ENCODE measurements around the gene ZPBP.
"Not testable (repeated sequence)": the region's sequence is repeated elsewhere in the genome, so short reads cannot be mapped to it uniquely, and the experiment has no call there.

ZPBP gene, protein sequence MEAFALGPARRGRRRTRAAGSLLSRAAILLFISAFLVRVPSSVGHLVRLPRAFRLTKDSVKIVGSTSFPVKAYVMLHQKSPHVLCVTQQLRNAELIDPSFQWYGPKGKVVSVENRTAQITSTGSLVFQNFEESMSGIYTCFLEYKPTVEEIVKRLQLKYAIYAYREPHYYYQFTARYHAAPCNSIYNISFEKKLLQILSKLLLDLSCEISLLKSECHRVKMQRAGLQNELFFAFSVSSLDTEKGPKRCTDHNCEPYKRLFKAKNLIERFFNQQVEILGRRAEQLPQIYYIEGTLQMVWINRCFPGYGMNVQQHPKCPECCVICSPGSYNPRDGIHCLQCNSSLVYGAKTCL

DNA sequence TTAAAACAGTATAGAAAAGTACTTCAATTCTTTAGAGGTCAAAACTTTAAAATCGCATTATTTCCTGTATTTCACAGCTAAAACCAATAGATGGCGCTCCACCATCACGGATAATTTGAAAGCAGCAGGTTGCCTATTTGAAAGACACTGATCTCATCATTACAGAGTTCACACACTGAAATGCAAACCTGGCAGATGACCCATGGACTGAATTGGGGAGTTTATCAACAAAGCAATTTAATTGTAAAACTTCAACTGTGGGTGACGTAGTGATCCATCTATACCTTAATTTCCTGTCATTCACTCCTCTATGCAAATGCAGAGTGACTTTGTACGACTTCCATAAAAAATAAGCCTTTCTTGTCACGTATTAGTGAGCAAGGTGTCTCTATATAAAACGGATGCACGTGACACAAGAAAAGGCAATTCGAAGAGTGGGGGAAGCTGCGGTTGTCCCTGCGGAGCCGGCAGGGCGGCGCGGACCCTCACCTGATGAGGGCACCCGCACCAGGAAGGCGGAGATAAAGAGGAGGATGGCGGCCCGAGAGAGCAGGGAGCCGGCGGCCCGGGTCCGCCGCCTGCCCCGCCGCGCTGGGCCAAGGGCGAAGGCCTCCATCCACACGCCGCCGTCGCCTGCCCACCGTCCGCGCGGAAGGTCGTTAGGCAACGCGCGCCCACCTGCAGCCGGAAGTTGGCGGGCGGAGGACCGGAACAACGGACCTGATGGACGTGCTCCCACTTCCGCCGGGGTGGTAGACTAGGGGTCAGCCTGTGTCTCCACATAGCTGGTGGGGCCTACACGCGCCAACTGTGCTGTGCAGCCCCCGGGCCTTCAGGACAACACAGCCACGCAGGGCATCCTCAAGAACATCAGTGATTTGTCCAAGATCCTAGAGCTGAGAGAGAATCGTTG is at the start of gene ZPBP:
TSS of gene ZPBP (minus strand) at position 668 of the 913 bp plus-strand sequence. CDS start at position 616, 52 bp downstream.
- DNase-seq = no peak

DNA sequence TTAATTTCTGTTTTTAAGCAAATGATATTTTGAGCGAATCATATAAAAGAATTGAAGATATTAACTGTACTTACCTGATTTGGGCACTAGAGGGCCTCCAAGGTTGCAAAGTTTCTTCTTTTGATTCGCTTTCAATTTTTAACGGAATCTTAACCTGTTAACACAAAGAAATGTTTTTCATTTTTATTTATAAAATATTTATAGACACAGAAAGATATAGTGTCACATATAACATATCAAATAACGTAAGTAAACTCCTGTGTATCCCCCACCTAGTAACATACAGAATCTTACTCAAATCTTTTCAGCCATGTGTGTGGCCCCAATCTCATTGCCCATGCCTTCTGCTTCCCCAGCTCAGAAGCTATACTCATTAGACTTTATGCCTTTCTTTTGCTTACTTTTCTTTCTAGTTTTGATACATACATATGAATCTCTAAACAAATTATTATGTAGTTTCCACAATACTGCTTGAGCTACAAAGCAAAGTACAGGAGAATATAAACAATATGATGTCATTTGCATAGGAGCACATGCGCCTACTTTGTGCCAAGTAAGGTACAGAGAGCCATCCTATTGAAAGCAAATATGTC is 49.5 kb upstream of the ZPBP start:
- DNase-seq = no peak

DNA sequence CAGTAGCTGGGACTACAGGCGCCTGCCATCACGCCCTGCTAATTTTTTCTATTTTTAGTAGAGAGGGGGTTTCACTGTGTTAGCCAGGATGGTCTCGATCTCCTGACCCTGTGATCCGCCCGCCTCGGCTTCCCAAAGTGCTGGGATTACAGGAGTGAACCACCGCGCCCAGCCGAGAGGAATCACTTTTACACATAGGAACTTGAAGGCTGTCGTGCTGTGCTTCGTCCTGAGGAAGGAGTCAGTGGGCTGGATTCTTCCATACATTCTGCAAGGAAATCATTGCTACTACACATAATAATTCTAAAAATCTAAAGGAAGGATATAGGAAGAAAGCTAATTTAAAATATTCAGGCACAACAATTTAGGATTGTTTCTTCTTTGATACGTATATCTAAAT is 48.8 kb upstream of the ZPBP start:
- DNase-seq = no peak

DNA sequence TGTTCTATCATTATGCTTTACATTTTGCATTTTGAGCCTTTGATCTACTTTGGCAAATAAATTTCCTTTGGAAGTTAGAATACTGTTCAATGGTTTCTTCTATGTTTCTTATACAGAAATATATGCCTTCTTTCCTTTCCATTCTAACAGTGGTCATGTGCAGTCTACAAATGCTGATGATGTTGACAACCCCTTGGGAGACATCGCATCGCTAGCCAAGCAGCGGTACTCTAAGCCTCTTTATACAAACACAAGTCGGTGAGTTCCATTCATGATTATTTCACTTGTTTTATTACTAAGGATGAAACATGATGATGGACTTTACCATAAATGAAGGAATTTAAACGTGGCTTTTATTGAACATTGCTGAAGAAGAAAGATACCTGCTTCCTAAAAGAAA is 48.1 kb upstream of the ZPBP start:
- DNase-seq = no peak

DNA sequence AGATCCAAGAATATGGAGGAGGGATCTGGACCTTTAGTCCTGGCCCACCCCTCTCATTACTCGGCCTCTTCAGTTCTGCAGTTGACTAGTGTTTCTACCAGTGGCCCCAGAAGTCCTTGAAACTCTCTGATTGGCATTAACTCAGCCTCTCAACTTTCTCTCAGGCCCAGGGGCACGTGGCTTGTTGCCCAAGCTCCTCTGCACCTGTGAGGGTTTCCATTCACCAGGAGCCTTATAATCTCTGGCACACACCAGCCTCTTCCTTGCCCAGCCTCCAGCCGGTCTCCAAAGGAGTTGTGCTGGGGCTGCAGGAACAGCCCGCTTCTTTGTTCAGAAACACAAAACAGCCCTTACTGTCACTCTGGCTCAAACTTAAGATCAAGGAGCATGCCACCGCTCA is 47.6 kb upstream of the ZPBP start:
- DNase-seq = no peak

DNA sequence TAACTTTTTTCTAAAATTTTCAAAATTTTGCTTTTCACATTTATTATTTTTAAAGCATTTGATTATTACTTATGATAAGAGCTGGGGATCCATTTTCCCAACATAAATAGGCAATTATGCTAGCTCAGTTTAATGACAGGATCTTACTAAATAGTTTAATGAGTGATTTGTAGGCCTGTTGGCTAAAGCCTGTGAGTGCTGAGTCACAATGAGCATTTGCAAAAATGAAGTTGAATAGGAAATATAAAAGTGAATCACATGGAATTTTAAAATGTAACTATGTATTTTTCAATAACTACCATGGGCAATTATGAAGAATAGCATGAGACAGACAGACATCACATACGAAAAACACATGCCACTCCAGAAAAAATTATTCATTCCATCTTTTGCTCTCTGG is 45.1 kb upstream of the ZPBP start:
- no peak for DNase-seq

DNA sequence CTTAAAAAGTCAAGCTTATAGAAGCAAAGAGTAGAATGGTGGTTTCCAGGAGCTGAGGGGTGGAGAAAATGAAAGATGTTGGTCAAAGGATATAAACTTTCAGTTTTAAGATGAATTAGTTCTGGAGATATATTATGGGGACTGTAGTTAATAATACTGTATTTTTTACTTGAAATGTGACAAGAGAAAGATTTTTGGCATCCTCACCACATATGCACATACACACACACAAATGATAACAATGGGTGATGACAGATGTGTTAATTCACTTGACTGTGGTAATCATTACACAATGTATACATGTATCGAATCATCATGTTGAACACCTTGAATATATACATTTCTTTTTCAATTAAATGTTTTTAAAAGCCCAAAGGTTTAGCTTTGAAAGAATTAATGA is 32.7 kb upstream of the ZPBP start:
- DNase-seq = no peak

DNA sequence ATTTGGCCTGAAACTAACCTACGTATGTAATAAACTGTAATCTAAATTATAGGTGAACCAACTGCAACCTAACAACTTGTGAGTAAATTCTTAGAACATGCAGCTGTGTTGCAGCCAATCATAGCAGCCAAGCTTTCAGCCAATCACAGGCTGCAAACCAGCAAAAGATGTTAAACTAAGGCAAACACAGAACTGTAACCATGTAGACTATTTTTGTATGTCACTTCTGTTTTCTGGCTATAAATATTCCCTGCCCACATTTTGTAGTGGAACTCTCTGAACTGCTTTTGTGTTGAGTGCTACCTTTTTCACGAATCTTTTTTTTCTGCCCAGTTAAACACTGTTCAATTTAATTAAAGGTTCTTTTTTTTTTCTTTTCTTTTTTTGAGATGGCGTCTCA is 28.2 kb upstream of the ZPBP start:
- DNase-seq = no peak

DNA sequence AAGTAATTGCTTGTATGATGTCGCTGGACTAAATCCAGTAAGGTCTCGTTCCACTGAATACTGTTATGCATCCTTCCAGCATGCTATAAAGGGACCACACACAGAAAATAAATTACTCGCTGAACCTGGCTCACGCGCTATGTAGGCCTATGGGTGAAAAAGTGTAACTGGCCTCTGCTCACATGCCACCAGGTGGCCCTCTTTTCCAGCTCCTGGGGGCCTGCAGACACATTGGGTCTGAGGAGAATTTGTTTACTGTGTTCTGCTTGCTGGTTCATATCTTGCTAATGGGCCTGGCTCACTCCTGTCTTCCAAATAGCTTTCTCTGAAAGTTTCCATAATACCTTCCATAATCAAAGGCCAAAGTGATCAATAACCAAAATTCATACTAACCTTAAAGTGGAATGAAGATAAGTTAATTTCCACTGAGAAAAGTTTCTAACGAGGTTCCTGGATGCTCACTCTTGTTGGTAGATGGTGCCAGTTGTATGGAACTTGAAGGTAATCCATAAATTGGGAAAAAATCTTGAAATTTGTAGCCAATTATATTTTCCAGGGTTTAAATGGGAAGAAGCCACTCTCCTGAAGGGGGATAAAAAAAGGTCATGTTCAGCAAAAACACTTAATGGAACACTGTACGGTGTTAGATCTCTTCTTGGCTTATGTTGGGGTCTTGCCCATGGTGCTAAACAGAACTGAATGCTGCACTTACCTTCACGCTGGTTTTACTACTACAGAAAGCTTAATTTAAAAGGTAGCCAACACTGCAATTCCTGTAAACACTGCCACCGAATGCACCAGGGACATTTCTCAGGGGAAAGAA is 27.0 kb upstream of the ZPBP start:
- DNase-seq = no peak

DNA sequence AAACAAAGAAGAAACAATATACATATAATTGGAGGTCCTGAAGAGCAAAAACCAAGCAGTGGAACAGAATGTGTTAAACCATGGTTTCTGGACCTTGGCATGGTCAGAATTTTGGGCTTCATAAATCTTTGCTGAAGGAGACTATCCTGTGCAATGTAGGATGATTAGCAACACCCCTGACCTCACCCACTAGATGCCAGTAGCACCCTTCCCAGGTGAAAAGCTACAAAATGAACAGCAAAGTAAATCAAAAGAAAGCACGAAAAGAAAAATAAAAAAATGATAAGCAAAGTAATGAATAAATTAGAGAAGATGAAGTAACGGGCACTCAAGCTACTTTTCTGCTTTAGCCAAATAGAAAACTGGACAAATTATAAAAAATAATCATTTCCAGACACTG is 19.2 kb upstream of the ZPBP start:
- DNase-seq = no peak

DNA sequence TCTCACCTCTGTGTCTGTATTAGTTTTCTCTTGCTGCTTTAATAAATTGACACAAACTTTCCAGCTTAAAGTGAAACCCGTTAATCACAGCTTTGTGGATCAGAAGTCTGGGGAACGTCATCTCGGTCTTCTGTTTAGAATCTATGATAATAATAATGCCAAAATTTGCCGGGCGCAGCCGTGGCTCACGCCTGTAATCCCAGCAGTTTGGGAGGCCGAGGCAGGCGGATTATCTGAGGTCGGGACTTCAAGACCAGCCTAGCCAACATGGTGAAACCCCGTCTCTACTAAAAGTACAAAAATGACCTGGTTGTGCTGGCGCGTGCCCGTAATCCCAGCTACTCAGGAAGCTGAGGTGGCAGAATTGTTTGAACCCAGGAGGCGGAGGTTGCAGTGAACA is 8.8 kb upstream of the ZPBP start:
- no peak for DNase-seq

DNA sequence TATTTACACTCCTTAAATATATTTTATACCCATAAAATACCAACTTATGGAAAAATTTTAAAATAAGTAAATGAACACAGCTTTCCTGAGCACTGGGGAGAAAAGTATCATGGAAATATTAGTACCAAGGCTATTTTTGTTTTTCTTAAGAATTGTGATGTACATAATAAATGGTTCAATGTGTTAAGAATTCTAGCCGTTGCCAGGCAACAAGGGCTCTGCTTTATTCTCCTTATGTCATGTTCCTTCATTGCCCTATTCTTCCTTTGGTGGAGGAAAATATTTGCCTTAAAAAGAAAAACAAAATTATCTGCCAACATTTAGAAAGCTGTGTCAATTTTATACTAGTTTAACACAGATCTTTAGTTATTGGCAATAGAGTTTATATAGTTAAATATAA is 2.6 kb upstream of the ZPBP start:
- no peak for DNase-seq

DNA sequence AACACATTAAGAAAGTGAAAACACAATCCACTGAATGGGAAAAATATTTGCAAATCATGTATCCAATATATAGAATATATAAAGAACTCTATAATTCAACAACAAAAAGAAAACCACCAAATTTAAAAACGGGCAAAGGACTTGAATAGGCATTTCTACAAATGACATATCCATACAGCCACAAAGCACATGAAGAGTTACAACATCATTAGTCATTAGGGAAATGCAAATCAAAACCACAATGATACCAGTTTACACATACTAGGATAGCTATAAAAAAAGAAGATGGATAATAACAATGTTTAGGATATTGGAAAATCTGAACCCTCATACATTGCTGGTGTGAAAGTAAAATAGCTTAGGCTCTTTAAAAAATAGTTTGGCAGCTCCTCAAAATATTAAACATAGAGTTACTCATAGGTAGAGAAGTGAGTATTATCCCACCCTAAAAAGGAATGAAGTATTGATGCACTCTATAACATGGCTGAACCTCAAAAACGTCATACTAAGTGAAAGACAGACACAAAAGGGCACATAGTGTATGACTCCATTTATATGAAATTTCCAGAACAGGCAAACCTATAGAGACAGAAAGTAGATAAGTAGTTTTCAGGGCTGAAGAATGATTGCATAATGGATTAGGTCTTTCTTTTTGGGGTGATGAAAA is 4.5 kb downstream of the ZPBP start:
- DNase-seq = no peak

DNA sequence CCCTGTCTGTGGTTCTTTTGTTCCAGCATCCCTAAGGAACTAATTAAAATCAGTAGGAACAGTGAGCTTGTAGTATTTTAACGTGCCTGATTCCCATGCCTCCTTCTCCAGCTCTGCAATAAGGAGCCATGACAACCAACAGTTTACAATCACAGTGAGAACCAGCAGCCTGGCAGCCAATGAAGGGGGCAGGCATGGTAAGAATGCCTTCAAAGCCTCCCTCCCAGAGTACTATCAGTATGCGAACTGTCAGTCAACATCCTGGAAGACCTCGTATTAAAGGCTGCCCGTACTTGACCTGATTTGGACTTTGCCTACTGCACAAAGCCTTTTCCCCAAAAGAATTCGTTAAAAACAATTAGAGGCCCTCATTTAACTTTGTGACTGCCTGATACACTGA is 7.7 kb downstream of the ZPBP start:
- DNase-seq = no peak

DNA sequence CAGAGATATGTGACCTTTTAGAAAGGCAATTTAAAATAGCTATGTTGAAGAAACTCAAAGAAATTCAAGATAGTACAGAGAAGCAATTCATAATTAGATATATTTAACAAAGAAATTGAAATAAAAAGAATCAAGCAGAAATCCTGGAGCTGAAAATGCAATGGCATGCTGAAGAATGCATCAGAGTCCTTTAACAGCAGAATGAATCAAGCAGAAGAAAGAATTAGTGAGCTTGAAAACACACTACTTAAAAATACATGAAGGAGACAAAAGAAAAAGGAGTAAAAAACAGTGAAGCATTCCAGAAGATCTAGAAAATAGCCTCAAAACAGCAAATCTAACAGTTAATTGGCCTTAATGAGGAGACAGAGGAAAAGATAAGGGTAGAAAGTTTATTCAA is 20.0 kb downstream of the ZPBP start:
- DNase-seq = no peak

DNA sequence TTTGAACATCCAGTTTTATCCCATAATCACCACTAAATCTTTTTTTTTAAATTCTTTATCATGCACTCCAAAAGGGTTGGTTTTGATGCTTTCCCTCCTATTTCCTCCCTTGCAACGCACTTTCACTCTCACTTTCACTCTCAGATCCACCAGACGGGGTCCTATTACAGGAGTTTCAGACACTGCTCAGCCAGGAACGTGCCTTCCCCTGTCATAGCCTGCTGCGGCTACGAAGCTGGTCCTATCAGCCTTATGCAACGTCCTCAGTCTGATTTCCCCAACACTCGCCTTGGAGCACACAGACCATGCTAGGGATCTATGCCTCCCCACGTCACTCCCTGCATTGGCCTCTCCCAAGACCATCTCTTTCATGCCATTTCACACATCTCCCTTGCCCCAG is 23.4 kb downstream of the ZPBP start:
- DNase-seq = no peak

DNA sequence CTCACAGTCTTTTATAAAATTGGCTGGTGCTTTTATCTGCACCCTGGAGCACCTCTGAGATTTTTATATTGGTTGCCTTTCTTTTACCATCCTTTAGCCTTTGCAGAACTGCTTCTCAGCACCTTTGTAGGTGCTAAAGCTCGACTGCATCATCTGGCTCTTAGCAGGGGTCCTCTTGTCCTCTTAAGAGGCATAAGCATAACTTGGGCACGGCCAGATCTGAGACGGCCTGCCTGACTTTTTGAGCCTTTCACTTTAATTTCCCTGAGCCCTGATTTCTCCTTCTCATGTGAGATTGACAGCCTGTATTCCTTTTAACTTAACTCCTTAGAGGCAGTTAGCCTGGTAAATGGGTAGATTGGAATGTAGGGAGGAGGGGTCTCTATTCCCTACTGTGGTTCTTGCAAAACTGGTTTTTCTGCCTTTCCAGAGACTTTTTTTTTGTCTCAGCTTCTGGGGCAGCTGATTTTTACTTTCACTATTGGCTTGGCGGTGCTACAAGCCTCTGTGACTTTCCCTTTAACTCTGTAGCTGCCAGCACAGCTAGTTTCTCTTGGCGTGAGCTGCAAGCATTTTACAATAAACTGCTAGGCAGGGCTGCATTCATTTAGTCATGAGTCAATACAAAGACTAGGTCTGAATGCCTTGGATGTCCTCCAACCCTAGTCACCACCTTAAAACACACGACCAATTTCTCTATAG is 24.0 kb downstream of the ZPBP start:
- DNase-seq = no peak

DNA sequence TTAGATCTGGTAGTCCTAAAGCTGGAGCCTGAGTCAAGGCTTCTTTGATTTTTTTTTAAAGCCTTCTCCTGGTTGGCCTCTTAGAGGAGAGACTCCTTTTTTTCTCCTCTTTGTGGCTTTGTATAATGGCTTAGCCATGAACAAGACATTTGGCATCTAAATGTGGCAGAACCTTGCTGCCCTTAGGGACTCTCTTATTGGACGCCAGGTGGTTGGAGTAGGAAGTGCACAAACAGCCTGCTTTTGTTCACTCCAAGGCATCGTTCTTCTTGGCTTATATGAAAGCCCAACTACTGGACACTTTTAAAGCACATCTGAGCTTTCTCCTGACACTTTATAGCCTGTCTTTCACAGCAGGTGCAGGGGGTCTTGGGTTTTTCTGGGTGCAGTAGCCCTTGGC is 25.0 kb downstream of the ZPBP start:
- DNase-seq = no peak

DNA sequence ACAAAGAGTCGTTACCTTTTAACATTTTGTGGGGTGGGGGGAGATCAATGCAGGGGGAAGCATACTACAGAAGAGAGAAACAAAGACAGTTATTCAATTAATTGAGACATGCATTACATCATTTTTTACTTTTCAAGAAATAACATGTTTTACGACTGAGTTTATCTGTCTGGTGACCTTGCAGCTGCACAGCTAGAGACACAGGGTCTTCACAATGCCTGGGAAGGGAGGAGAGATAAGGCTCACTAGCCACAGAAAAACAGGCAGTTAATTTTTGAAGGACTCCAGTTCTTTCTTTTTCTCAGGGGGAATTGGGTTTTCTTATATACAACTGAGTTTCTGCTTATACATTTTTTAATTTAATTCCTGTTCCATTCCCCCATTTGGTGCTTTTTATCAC is 30.1 kb downstream of the ZPBP start:
- DNase-seq = no peak

DNA sequence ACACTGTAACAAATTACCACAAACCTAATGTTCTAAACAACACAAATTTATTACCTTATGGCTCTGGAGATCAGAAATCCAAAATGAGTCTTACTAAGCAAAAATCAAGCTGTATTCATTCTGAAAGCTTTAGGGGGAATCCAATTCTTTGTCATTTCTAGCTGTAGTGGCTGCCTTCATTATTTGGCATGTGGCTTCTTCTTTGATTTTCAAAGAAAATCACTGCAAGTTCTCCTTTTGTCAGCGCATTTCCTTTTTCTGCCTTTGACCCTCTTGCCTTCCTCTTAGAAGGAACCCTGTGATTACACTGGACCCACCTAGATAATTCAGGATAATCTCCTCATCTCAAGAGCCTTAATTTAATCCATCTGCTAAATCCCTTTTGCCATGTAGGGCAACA is 36.9 kb downstream of the ZPBP start:
- no peak for DNase-seq

DNA sequence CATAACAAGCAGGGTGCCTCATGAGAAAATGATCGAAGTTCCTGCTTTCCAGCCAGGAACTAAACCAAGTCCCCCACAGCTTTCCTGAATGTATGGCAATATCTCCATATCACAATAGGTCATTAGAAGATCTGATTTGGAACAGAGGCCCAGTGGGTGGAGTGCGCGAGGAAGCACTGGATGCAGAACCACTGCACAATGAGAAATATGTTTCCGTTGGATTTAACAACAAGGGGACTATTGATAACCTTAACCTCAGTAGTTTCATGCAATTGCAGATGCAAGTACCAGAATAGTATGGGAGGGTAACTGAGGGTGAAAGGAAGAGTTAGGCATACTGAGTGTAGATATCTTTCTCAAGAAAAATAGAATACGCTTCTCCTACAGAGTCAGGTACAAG is 45.3 kb downstream of the ZPBP start:
- DNase-seq = no peak

DNA sequence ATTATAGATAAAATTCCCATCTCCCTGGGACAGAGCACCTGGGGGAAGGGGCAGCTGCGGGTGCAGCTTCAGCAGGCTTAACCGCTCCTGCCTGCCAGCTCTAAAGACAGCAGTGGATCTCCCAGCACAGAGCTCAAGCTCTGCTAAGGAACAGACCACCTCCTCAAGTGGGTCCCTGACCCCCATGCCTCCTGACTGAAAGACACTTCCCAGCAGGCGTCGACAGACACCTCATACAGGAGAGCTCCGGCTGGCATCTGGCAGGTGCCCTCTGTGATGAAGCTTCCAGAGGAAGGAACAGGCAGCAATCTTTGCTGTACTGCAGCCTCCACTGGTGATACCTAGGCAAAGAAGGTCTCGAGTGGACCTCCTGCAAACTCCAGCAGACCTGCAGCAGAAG is 51.9 kb downstream of the ZPBP start:
- not testable (repeated sequence) for DNase-seq

Data from right hindlimb (tissue), 1 donor.